HFFc6 (cell line): ENCODE data around the gene TMTC3. TPM values are rescaled to one million over a fixed set of nuclear protein-coding genes. Genes with fewer than 3 reads are reported as not detected.

ENCODE experiments used
- DNase-seq: peaks from one replicate; pipeline ENCODE4 v3.0.0-alpha.2; 2018
- H3K27ac Mint-ChIP-seq: 2 replicates; pipeline ENCODE4 v1.8.0; 2020; ENCODE audit warnings: mild to moderate bottlenecking, mixed read lengths
- H3K27me3 Mint-ChIP-seq: 2 replicates; pipeline ENCODE4 v1.8.0; 2021; ENCODE audit warnings: mild to moderate bottlenecking, moderate library complexity, mixed read lengths; ENCODE audit not compliant: insufficient read depth
- H3K36me3 Mint-ChIP-seq: 2 replicates; pipeline ENCODE4 v1.8.0; 2021; ENCODE audit warnings: low read depth, mixed read lengths
- H3K4me1 Mint-ChIP-seq: 2 replicates; pipeline ENCODE4 v1.8.0; 2020; ENCODE audit warnings: low read depth, mixed read lengths
- H3K4me3 Mint-ChIP-seq: 2 replicates; pipeline ENCODE4 v1.8.0; 2020; ENCODE audit warnings: mild to moderate bottlenecking, moderate library complexity, mixed read lengths
- H3K9me3 Mint-ChIP-seq: 2 replicates; pipeline ENCODE4 v1.8.0; 2020; ENCODE audit warnings: mild to moderate bottlenecking, mixed read lengths
- total RNA-seq, 6 experiments: library from RNA; stranded (reverse); fragmentation: NEBNext Ultra II Directional; extraction: Animal tissue kit (Norgen Biotek cat#: 25700); gene quantifications; 2 replicates in 1 of 6; 3 replicates in 5 of 6; pipeline ENCODE4 v1.2.3, GENCODE V29; 2021
- TF ChIP-seq, protein P1 (sequence below): fragments of 200-600 bp; sonication (generic); IDR thresholded peaks from 2 replicates; pipeline ENCODE4 v1.5.0; 2021; ENCODE audit warnings: antibody characterized with exemption, mild to moderate bottlenecking

Gene TMTC3
- total RNA-seq, 6 experiments from 2014 or later = 41.3 to 48.9 (median 46.3) TPM

DNA sequence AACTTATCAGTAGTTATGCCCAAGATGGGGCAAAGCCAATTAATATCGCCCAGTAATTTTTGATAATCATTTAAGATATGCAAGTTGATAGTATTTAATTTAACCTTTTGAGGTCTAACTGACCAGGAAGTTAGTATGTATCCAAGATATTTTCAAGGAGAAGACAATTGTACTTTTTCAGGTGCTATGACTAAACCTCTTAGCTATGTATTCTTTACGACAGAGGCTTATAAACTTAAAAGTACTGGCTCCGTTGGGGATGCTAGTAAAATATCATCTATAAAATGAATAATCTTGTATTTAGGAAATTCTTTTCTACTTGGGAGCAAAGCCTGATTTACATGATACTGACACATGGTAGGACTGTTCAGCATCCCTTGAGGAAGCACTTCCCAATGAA is 40.3 kb downstream of the TMTC3 start:
- no peaks in the 10 kb centered on the region for H3K9me3 Mint-ChIP-seq
- H3K36me3 Mint-ChIP-seq = peaks cover 64% of the 10 kb centered on the region
- peaks cover 41% of the 10 kb centered on the region for H3K4me1 Mint-ChIP-seq
- H3K4me3 Mint-ChIP-seq = no peak overlapping the region
- H3K27me3 Mint-ChIP-seq = no peaks in the 10 kb centered on the region
- DNase-seq = no peak
- TF ChIP-seq, protein P1, sequence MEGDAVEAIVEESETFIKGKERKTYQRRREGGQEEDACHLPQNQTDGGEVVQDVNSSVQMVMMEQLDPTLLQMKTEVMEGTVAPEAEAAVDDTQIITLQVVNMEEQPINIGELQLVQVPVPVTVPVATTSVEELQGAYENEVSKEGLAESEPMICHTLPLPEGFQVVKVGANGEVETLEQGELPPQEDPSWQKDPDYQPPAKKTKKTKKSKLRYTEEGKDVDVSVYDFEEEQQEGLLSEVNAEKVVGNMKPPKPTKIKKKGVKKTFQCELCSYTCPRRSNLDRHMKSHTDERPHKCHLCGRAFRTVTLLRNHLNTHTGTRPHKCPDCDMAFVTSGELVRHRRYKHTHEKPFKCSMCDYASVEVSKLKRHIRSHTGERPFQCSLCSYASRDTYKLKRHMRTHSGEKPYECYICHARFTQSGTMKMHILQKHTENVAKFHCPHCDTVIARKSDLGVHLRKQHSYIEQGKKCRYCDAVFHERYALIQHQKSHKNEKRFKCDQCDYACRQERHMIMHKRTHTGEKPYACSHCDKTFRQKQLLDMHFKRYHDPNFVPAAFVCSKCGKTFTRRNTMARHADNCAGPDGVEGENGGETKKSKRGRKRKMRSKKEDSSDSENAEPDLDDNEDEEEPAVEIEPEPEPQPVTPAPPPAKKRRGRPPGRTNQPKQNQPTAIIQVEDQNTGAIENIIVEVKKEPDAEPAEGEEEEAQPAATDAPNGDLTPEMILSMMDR = no peak
- H3K27ac Mint-ChIP-seq = no peak overlapping the region

DNA sequence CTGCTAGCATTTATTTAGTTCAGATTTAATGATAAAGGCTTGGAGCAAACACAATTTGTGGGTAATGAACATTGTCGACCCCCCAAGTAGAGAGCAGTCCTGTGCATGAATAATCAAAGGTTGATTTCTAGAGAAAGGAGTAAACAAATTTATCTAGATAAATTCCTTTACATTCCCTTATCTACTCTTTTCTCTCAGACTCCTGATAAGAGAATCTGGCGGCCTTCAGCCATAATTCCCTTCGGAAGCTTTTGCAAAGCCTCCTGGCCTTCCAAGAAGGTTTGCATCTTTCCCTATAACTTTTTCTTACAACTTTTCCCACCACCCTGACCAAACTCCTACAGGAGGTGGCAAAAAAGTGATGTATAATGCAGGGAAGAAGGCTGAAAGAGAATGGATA is 42.1 kb downstream of the TMTC3 start:
- no peak for DNase-seq
- peaks cover 54% of the 10 kb centered on the region for H3K4me1 Mint-ChIP-seq
- TF ChIP-seq, protein P1 = no peak
- no peak overlapping the region for H3K4me3 Mint-ChIP-seq
- H3K9me3 Mint-ChIP-seq = no peaks in the 10 kb centered on the region
- H3K36me3 Mint-ChIP-seq = peaks cover 49% of the 10 kb centered on the region
- no peaks in the 10 kb centered on the region for H3K27me3 Mint-ChIP-seq
- H3K27ac Mint-ChIP-seq = no peak overlapping the region

DNA sequence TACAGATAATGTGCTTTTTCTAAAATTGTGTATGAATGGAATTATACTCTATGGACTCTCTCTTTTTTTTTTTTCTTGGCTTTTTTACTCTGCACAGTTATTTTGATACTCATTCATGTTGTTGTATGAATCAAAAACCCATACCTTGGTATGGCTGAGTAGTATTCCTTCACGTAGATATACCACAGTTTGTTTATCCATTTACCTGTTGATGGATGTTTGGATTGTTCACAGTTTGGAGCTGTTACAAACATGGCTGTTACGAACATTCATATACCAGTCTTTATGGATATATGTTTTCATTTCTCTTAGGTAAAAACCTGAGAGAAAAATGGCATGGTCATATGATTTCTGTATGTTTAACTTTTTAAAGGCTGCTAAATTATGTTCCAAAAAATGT is 43.2 kb downstream of the TMTC3 start:
- DNase-seq = no peak
- TF ChIP-seq, protein P1 = no peak
- Mint-ChIP-seq H3K27ac (no peak overlapping the region), H3K9me3 (no peaks in the 10 kb centered on the region), H3K27me3 (no peaks in the 10 kb centered on the region), H3K4me1 (peaks cover 54% of the 10 kb centered on the region), H3K4me3 (no peak overlapping the region), H3K36me3 (peaks cover 41% of the 10 kb centered on the region)

DNA sequence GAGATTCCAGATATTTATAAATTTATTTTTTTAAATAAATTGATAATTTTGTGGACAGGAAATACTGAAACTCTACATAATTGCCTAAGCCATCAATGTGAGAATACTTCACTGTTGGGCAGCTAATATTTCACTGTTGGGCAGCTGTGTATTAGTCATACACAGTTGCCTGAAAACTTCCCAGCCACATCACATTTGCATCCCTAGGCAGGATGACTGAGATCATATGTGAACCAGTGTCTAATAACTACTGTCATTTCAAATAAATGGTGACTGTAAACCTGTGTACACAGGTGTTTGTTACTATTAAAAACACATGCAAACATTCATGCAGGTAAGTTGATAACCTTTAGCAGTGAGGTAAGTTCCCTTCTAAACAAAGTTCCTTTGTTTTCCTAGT is 43.9 kb downstream of the TMTC3 start:
- Mint-ChIP-seq H3K4me1 (peaks cover 53% of the 10 kb centered on the region), H3K27me3 (no peaks in the 10 kb centered on the region), H3K9me3 (no peaks in the 10 kb centered on the region), H3K36me3 (peaks cover 34% of the 10 kb centered on the region), H3K27ac (peak overlapping the region; percentile 59), H3K4me3 (no peak overlapping the region)
- TF ChIP-seq, protein P1 = no peak
- DNase-seq = peak; percentile 60

DNA sequence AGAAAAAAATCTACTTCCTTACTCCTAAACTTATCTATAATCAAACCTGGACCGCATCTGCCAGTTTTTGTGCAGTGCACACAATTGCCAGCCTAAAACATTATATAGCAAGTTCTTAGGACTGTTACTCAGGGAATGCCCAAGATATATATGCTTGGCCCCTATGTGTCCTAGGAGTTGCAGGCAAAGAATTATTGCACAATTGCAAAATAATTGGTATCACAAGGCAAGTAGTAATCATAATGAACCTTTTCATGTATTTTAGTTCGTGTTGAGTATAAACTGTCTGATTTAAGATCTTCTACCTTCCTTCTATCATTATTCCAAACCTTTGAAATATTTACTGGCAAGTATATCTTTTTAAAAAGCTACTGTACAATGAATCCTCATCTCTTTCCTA is 45.5 kb downstream of the TMTC3 start:
- DNase-seq = no peak
- Mint-ChIP-seq H3K36me3 (peaks cover 19% of the 10 kb centered on the region), H3K4me1 (peaks cover 37% of the 10 kb centered on the region), H3K27me3 (peaks cover 2% of the 10 kb centered on the region; the same call in 1 of the 2 replicates), H3K27ac (peak overlapping the region; percentile 24; the same call in 1 of the 2 replicates), H3K9me3 (no peaks in the 10 kb centered on the region), H3K4me3 (no peak overlapping the region)
- TF ChIP-seq, protein P1 = no peak

DNA sequence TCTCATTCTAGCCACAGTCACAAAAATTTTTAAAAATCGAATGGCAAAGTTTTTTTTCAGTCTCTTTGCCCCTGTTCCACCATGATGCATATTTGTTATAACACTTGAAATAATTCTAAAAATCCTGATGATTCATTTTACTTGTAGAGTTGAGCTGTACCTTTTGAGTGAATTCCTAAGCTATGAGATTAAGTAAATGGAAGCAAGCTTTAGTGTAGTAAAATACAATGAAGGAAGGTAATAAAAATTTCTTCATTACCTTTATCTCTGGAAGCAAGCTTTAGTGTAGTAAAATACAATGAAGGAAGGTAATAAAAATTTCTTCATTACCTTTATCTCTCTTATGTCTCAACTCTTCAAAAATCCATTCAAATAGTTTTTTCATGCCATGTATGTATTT is 46.1 kb downstream of the TMTC3 start:
- no peaks in the 10 kb centered on the region for H3K9me3 Mint-ChIP-seq
- H3K36me3 Mint-ChIP-seq = peaks cover 13% of the 10 kb centered on the region
- H3K4me3 Mint-ChIP-seq = no peak overlapping the region; the same call in 1 of the 2 replicates
- peak overlapping the region; percentile 24; the same call in 1 of the 2 replicates for H3K27ac Mint-ChIP-seq
- peaks cover 33% of the 10 kb centered on the region for H3K4me1 Mint-ChIP-seq
- DNase-seq = peak; percentile 19
- TF ChIP-seq, protein P1 = no peak
- peaks cover 2% of the 10 kb centered on the region; the same call in 1 of the 2 replicates for H3K27me3 Mint-ChIP-seq
